PFSK-1 (cell line): Measurements from ENCODE around the gene P2RY12.

Experiments
- FOXP2 ChIP-seq: optimal IDR thresholded peaks from 2 replicates; pipeline ENCODE3; 2011; ENCODE audit warnings: borderline replicate concordance, control low read depth, inconsistent platforms; ENCODE audit not compliant: insufficient read depth; ENCODE audit errors: extremely low read length, extremely low read depth
- POLR2AphosphoS5 ChIP-seq: IDR thresholded peaks from 2 replicates; pipeline ENCODE4 v1.6.1; 2012; ENCODE audit warnings: low read depth, mild to moderate bottlenecking, control low read depth, low read length, moderate library complexity
- REST ChIP-seq, 2 experiments: IDR thresholded peaks; 2 replicates each; pipeline versions ENCODE4 v1.6.1 to v1.8.0; 2011 to 2012; ENCODE audit warnings: low read depth in 2 of 2, low read length in 2 of 2, control low read depth in 1 of 2, inconsistent platforms in 1 of 2, mild to moderate bottlenecking in 1 of 2, moderate library complexity in 1 of 2; ENCODE audit not compliant: insufficient read depth in 1 of 2
- SIN3A ChIP-seq: IDR thresholded peaks from 2 replicates; pipeline ENCODE4 v1.6.1; 2012; ENCODE audit warnings: mild to moderate bottlenecking, low read length, moderate library complexity, borderline replicate concordance; ENCODE audit not compliant: insufficient read depth
- TAF1 ChIP-seq: IDR thresholded peaks from 2 replicates; pipeline ENCODE4 v1.6.1; 2012; ENCODE audit warnings: low read length, control low read depth, borderline replicate concordance; ENCODE audit not compliant: insufficient read depth

The P2RY12 gene

GRCh38 chr3:151379083-151379734 lies 5.3 kb downstream of the P2RY12 start:
- TF ChIP-seq TAF1 (no peak), POLR2AphosphoS5 (no peak), SIN3A (no peak), FOXP2 (no peak), REST (IDR thresholded peaks at IDR 0.05; ENCODE audit: insufficient read depth in 1 of 2, low read depth in 2 of 2, low read length in 2 of 2) (no peak)

- TF ChIP-seq SIN3A = no peak
- TF ChIP-seq FOXP2 = no peak
- no peak for TF ChIP-seq TAF1
- no peak for TF ChIP-seq POLR2AphosphoS5
- no peak for TF ChIP-seq REST (IDR thresholded peaks at IDR 0.05; ENCODE audit: insufficient read depth in 1 of 2, low read depth in 2 of 2, low read length in 2 of 2)
These were observed 6.7 kb downstream of the P2RY12 start for GRCh38 chr3:151377768-151378385.

GRCh38 chr3:151372063-151372820 lies 12.3 kb downstream of the P2RY12 start:
- TF ChIP-seq FOXP2 (no peak), SIN3A (no peak), TAF1 (no peak), POLR2AphosphoS5 (no peak), REST (IDR thresholded peaks at IDR 0.05; ENCODE audit: insufficient read depth in 1 of 2, low read depth in 2 of 2, low read length in 2 of 2) (no peak)

- TF ChIP-seq POLR2AphosphoS5 (no peak), SIN3A (no peak), REST (IDR thresholded peaks at IDR 0.05; ENCODE audit: insufficient read depth in 1 of 2, low read depth in 2 of 2, low read length in 2 of 2) (no peak), FOXP2 (no peak), TAF1 (no peak)
These were observed 13.0 kb downstream of the P2RY12 start for GRCh38 chr3:151371526-151371925.
